ENCODE measurements around the gene PRRG1. TPM values are rescaled to one million over a fixed set of nuclear protein-coding genes. Genes with fewer than 3 reads are reported as not detected.

The PRRG1 gene
- total RNA-seq, 1 experiment from 2014 or later, result 9.0 TPM

GRCh38 chrX:37405956-37406355 lies 56.8 kb downstream of the PRRG1 start:
- H3K18ac ChIP-seq (ENCODE audit: insufficient read length, low read depth, low read length), result no peak overlapping the region
- 0 out of 2 replicates have a peak, but pooled peaks cover 2% of the 10 kb centered on the region for H3K79me2 ChIP-seq (ENCODE audit: insufficient read depth, low read length)
- H4K91ac ChIP-seq (ENCODE audit: insufficient read length, low read depth, low read length), result no peak overlapping the region
- no peak overlapping the region for H3K27ac ChIP-seq (ENCODE audit: insufficient read length, low read depth, low read length)
- H2AK5ac ChIP-seq (ENCODE audit: insufficient read length, low read length), result no peak overlapping the region
- Mint-ChIP-seq H3K27me3 (ENCODE audit: low read depth) (no peaks in the 10 kb centered on the region), H3K4me3 (no peak overlapping the region), H3K9me3 (peaks cover 29 to 49% of the 10 kb centered on the region in 2 experiments), H3K4me1 (peaks cover 13 to 22% of the 10 kb centered on the region in 2 experiments), H3K36me3 (ENCODE audit: insufficient read depth in 1 of 3, low read depth in 3 of 3) (peaks cover 3 to 19% (median 16%) of the 10 kb centered on the region in 3 experiments; a peak in 6 of 7 replicates), H3K27ac (peak overlapping the region in 1 of 3 experiments; percentile 23; a peak in 1 of 7 replicates)
- WGBS (ENCODE audit: extremely low coverage, insufficient read length, low lambda C conversion rate), result no CpG with 5 or more reads among the region's 1 CpG
- H4K5ac ChIP-seq (ENCODE audit: insufficient read length, low read depth, low read length), result no peak overlapping the region
- H3K14ac ChIP-seq (ENCODE audit: insufficient read depth, low read length), result no peak overlapping the region
- H3K56ac ChIP-seq (ENCODE audit: insufficient read length, low read depth, low read length), result no peak overlapping the region
- DNase-seq, result no peak
- no peak overlapping the region for H2BK120ac ChIP-seq (ENCODE audit: low read depth, low read length, poor library complexity, severe bottlenecking)
- no peak overlapping the region for H2AFZ ChIP-seq (ENCODE audit: low read length)
- H3K23ac ChIP-seq (ENCODE audit: insufficient read length, low read depth, low read length), result no peak overlapping the region
- no peak overlapping the region for H3K9ac ChIP-seq (ENCODE audit: extremely low read depth, insufficient read length, low read length)
- no peaks in the 10 kb centered on the region for H3K27me3 ChIP-seq (ENCODE audit: insufficient read depth, low read length)
- no peak overlapping the region for H4K8ac ChIP-seq (replicated peaks; ENCODE audit: insufficient read length, low read depth, low read length)
- H2BK15ac ChIP-seq (ENCODE audit: low read depth, low read length), result no peak overlapping the region
- H2BK5ac ChIP-seq (ENCODE audit: insufficient read length, low read length), result no peak overlapping the region
- H4K20me1 ChIP-seq (ENCODE audit: control insufficient read depth, insufficient read depth, insufficient read length), result no peaks in the 10 kb centered on the region
- no peak for TF ChIP-seq CTCF (conservative IDR thresholded peaks at IDR 0.05)
- no peaks in the 10 kb centered on the region; the same call in 1 of the 2 replicates for H3K4me1 ChIP-seq (ENCODE audit: insufficient read depth, low read length)
- no peak overlapping the region for H3K4ac ChIP-seq (ENCODE audit: low read depth, low read length)
- no peak overlapping the region for H3K4me2 ChIP-seq (ENCODE audit: insufficient read depth, insufficient read length, low read length)
- H3K79me1 ChIP-seq (ENCODE audit: insufficient read depth, low read depth, low read length, poor library complexity, severe bottlenecking), result no peaks in the 10 kb centered on the region
- H2BK20ac ChIP-seq (ENCODE audit: low read depth, low read length, poor library complexity, severe bottlenecking), result no peak overlapping the region
- H2BK12ac ChIP-seq (ENCODE audit: insufficient read length, low read depth, low read length), result no peak overlapping the region
- no peak overlapping the region for H3T11ph ChIP-seq (ENCODE audit: low read length)
- H3K9me3 ChIP-seq (ENCODE audit: control insufficient read depth, low read depth, low read length), result no peaks in the 10 kb centered on the region
- H3K23me2 ChIP-seq (ENCODE audit: insufficient read length, low read depth, low read length, poor library complexity, severe bottlenecking), result no peaks in the 10 kb centered on the region
